Fibroblast of gingiva (primary cell): ENCODE data around the gene UMPS.
"Not testable (repeated sequence)": the region's sequence is repeated elsewhere in the genome, so short reads cannot be mapped to it uniquely, and the experiment has no call there.

ENCODE experiments used
- DNase-seq: peaks from one replicate; pipeline ENCODE4 v3.0.0-alpha.2; 2011; ENCODE audit warnings: low read depth

The UMPS gene

DNA sequence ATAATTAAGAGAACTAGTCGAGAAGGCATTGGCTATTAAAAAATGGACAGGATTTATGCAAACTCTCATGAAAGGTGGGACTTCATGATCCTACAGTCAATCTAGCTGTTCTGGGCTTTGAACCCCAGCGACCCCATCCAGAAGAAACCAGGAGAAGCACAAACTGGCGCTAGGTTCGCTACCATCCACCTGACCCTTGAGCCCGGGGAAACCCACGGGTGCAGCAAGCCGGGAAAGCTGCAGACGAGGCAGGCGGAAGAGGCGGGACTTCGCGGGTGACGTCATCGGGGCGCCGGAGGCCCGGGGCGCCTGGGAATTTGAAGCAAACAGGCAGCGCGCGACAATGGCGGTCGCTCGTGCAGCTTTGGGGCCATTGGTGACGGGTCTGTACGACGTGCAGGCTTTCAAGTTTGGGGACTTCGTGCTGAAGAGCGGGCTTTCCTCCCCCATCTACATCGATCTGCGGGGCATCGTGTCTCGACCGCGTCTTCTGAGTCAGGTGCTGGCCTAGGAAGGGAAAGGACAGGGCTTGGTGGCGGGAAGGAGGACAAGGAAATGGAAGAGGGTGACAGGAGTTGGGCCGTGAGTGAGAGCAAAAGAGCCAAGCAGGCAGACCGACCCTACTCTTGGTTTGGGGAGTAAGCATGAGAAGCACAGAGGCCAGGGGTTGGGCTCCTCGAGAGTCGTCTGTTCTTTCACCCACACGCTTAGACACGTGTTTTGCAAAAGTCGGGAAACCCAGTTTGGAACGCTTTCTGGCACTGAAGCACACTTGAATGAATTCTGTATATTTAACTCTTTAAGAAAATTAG lies at the start of gene UMPS:
UMPS (plus strand) TSS at position 324 of the 812 bp plus-strand sequence; CDS start at position 344, 20 bp downstream.
- DNase-seq = peak; percentile 72

DNA sequence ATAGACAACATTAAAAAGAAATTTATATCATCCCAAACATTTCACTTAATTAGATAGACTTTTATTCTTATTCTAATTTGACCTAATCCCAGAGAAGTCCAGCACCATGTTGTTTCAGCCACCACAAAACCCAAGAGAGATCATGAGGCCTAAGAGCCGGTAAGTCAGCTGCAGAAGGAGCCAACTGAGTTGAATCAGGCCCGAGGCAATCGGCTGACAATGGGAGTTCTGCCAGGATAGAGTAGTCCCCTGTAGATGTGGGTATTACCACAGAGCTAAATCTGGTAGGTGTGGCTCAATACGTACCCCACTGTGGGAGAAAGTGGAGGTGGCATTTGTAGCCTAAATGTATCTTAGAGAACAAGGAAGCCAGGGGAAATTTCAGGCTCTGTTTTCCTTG lies 49.7 kb upstream of the UMPS start:
- DNase-seq = peak; percentile 14

DNA sequence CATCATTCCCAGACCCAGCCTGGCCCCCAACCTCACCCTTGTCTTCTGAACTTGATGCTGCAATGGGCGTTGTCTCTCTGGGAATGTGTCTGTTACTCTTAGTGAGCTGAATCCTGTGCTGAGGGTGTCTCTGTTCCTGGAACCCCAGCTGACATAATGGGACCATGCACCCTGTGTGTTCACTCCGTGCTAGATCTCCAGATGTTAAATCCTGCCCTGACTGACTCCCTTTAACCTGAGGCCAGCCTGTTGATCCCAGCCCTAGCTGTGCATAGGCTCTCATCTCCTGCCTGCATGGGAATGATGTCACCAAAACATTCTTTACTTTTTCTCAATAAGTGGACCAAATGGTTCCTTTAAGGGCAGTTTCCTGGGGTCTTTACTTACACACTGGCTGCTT lies 48.0 kb upstream of the UMPS start:
- DNase-seq = no peak

DNA sequence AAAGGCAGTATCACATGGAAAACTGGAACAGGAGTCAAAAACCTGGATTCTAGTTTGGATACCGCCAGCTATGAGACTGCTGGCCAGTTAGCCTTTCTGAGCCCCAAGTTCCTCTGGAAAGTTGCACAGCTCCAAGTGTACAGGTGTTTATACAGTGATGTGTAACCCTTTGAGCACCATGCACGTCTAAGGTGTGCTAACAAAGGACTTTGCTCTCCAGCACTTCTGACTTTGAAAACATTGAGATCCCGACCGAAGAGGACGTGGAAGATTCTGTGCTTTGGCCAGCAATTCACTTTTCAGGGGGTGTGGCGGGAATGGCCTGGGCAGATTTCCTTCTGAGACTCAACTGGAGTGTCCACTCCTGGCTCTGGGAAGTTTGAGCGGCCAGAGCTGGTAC lies 45.8 kb upstream of the UMPS start:
- no peak for DNase-seq

DNA sequence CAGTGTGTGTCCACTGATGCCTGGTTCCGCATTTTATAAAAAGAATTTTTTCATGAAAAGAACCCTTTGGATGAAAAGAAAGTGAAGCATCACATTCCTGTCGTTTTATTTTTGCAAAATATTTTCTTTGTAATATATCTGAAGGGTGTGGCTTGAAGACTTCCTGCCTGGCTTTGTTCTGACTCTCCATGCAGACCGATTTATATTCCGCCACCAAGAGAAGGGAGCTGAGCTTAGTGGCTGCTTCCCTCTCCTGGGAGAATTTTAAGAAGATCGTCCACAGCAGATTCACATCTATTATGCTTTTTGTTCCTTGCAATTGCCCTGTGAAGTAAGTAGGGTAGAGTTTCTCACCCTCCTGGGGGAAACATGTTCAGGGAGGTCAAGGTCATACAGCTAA lies 45.2 kb upstream of the UMPS start:
- DNase-seq = no peak

DNA sequence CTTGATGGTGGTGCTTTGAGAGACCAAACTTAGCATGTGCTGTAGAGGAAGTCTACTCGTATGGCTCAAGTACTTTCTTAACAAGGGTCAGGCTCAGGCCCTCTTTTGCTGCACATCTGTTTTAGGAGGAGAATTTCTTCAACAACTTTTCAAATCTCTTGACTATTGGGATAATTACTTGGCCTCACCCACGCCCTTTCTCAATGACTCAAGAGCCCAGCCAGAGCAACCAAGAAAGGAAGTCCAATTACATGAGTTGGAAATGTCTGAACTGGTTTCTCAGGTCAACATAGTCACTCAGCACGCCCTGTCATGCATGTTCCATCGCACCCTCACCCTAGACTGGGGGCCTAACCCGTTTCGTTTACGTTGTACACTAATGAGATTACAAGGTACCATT lies 44.8 kb upstream of the UMPS start:
- DNase-seq = peak; percentile 15

DNA sequence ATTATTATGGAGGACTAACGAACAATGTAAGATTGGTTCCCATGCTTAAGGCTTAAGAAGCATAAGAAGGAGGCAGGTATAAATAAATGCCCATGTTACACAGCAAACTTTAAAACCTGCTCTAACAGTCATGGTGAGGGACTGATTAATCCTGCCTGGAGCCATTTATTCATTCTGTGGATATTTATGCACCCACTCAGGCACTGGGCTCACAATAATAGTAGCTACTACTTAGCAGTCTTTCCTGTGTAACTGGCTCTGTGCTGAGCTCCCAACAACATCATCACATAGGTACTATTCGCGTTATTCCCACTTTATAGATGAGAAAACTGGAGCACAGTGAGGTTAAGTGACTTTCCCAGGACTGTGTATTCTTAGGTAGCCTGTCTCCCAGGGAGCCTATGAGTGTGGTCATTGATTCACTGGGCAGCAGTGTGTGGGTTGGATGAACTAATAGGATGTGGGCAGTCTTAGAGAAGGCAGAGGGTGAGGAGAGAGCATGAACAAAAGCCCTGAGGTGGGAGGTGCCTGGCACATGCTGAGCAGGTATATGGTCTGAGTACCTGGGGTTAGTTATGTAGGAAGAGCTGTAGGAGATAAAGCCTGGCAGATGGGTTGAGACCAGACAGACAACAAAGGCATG lies 44.1 kb upstream of the UMPS start:
- DNase-seq = no peak

DNA sequence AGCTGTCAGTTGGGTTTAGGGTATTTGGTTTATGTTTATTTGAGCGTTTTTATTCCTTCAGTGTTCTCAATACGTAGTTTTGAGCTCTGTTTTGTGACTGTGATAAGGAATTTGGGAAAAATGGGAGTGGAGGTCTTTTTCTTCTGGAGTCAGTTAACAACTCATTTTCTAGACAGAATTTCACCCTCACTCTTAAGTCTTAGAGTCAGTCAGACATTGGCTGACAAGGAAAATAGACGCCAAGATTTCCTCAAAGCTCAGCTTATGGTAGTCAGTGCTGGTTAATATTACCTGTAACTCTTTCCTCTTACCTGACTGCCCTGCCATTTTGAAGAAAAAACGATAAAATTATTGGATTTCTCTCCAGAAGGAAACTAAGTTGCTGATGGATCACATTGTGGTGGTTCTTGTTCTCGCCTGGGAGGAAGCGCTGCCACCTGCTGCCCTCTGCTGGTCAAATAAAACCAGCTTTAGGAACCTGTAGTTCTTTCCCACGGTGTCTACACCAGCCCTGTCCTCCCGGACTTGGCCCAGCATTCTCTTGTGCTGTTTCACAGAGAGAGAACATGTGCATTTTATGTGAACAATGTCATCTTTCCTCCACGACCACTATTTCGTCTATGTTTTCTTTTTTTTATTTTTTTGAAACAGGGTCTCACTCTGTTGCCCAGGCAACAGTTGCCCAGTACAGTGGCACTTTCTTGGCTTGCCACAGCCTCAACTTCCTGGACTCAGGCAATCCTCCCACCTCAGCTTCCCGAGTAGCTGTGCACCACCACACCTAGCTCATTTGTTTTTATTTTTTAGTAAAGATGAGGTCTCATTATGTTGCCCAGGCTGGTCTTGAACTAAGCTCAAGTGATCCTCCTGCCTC lies 41.4 kb upstream of the UMPS start:
- peak; percentile 60 for DNase-seq

DNA sequence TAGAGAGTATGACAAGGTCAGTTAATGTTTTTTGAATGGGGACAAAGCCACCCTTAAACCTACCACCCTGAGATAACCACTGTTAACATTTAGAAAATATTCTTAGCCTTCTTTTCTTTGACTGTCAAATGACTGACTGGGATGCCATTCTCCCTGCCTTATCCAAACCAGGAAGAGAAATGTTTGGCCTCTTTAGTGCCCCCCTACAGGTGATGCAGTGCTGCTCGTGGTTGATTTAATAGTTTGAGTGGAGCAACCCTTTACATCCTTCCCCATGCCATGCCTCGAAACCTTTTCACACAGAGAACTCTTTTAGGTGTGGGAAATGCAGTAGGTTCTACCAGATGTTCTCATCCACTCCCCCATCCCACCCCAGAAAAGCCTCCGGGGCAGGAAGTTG lies 38.7 kb upstream of the UMPS start:
- DNase-seq = no peak

DNA sequence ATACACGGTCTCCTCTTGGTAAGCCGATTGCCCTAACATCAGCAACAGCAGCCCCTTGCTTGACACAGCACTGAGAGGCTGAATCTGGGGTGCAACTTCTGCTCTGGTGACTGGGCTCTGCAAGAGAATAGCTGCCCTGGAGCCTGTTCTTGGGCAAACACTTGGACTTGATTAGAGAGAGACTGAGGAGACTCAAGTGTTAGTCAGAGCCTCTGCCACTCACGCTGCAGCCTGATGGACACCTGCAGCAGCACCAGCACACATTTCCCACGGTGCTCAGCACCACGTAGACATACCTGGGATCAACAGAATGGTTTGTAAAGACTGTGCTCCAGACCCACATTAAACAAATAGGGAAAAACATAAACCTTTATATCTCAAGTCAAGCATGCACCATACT lies 35.8 kb upstream of the UMPS start:
- DNase-seq = no peak

DNA sequence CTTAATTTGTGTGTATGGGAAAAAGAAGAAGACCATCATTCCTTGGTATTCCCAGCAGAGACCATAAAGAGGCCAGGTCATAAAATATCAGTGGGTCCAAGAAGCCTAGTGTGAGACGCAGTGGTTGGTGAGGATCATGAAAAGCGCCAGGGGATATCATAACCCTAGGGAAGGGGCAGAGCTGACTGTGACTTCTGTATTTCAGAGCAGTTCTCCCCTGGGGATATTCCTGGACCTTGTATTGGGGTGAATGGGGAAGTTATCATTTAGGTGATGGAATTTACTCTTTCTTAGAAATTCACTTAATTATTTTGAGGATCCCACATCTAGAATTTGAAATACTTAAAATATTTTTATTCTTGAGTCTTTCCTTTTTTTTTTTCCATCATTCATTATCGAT lies 34.9 kb upstream of the UMPS start:
- no peak for DNase-seq

DNA sequence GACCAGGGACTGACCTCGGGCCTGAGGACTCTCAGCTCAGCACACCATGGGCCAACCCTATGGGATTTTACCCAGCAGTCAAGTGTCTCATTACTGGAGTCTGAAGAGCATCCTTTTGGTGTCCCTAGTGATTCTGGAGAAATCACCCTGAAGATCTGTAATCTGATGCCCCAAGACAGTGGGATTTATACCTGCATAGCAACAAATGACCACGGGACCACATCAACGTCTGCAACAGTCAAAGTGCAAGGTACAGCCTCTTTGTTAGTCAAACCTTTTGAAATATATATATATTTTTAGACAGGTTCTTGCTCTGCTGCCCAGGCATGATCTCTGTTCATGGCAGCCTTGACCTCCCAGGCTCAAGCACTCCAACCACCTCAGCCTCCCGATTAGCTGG lies 34.2 kb upstream of the UMPS start:
- no peak for DNase-seq

DNA sequence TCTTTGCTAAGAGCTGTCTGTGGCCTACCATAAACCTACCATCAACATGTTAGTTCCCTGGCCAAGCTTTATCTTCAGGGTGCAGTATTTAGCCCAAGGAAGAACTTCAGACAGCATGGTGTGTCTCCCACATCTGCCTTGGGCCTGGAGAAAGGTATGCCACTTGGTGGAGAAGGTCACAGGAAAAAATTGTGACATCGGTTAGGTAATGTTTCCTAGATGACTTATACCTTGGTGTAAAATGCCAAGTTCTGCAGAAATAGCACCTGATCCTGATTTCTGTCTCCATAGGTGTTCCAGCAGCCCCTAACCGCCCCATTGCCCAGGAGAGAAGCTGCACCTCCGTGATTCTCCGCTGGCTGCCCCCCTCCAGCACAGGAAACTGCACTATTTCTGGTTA lies 33.0 kb upstream of the UMPS start:
- DNase-seq = no peak

DNA sequence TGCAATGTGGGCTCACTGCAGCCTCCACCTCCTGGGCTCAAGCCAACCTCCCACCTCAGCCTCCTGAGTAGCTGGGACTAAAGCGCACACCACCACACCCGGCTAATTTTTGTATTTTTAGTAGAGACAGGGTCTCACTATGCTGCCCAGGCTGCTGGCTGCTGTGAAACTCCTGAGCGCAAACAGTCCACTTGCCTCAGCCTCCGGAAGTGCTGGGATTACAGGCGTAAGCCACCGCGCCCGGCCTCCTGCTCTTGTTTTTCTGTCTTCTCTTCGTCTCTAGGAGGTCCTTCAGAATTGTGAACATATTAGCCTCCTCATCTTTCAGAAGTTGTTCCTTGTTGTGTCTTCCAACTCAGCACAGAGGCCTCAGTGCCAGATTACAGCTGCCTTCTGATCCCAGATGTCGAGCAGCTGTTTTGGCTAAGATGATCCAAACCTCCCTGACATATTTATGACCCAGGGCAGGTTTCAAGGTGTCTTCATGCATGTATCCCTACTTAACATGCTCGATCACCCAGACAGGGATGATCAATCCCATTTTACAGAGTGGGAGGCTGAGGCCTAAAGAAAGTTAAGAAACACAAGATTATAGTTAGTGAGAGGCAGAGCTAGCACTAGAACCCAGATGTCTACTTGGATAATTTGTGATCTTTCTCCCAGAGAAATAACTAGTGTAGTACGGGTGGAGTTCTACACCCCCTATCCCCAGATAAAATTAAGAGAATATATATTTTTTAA lies 32.1 kb upstream of the UMPS start:
- no peak for DNase-seq

DNA sequence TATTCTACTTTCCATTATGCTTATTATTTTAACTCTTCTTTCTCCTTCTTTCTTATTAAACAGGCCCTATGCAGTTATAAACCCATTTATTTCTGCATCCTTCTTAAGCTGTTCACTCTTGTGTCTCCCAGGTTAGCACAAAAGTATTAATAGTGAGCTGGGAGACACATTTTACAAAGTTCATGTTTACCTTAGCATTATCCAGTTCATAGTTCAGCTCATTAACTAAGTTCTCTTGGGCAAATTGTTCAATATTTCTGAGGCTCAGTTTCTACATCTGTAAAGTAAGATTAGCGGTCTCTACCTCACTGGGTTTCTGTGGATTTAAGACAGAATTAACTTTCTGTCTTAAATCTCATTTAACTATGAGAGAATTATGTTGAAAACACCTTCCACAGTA lies 31.2 kb upstream of the UMPS start:
- no peak for DNase-seq

DNA sequence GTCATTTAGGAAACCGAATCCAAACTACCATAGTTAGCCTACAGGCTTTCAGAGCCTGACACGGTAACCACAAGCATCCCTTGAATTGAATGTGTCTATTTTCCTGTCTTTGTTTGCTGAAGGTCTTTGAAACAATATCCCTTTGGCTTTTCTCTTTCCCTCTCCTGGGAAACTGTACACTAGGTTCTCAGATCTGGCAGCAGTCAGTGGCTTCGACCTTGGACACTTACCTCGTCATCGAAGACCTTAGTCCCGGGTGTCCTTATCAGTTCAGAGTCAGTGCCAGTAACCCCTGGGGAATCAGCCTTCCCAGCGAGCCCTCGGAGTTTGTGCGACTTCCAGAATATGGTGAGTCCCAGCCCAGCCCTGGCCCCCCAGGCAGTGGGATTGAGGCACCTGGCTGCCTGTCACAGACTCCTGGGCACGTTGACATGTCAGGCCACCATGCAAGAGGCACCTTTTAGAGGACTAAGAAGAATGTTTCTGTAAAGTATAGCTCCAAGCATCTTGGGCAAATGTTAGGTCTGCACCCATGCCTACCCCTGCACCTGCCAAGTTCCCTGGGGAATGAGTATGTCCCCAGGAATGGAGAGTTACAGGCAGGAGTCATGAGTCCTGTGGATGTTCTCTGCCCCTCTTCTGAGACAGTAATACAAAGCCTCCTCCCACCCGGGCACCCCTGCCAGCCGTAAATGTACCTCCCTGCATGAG lies 30.4 kb upstream of the UMPS start:
- no peak for DNase-seq

DNA sequence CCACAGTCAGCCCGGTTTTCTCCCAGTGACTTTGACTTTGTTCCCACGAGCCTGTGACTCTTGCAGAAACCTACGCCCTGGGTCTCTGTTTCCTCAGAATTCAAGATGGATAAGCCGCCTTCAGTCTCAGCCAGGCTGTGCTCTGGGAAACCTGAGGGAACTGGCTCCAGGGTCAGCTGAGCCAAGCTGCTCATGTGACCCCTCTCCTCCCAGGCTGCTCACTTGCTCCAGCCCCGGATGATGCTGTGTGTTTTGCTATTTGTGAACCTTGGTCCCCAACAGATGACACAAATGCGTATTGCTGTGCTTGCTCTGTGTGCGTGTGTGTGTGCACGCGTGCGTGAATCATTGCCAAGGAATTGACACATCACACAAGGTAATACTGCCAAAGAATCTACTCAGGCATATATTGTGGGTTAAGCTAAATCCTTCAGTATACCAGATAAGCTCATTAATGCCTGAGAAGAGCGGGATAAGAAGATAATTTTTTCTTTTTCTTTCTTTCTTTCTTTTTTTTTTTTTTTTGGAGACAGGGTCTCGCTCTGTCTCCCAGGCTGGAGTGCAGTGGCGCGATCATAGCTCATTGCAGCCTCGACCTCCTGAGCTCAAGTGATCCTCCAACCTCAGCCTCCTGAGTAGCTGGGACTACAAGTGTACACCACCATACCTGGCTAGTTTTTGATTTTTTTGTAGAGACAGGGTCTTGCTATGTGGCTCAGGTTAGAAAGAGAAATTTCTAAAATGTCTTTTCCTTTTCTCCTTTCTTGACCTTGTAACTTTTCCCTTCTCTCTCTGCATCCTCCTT lies 29.2 kb upstream of the UMPS start:
- no peak for DNase-seq

DNA sequence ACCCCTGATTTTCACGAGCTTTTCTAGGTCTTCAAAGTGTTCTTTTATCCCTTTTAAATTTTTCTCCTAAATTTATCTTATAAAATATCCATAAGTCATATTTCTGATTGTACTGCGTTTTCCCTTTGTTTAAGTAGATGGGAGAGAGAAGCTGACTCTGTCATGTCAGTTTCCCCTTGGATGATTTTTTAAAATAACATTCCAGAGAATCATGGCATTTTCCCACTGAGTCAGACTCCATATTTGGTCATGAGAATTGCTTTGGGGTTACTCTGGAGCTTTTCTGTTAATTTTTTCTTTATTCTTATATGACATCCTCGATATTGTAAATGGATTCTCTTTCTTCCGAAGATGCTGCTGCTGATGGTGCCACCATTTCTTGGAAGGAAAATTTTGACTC lies 28.6 kb upstream of the UMPS start:
- peak; percentile 36 for DNase-seq

DNA sequence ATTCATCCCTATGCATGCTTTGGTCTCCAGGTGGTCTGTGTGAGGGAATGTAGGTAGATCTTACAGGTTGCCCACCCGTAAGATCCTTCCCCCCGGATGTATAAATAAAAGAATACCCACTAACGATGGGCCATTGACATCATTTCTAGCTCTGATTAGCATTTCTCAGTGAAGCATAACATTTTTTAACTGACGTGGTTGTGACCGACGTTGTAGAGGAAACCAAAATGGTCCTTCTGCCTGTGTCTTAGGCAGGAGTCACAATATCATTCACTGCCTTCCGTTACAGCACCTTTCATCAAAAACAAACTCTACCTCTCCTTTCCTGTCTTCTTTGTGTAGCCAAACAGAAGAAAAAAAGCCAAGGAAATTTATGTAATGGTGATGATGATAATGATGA lies 27.3 kb upstream of the UMPS start:
- DNase-seq = no peak

DNA sequence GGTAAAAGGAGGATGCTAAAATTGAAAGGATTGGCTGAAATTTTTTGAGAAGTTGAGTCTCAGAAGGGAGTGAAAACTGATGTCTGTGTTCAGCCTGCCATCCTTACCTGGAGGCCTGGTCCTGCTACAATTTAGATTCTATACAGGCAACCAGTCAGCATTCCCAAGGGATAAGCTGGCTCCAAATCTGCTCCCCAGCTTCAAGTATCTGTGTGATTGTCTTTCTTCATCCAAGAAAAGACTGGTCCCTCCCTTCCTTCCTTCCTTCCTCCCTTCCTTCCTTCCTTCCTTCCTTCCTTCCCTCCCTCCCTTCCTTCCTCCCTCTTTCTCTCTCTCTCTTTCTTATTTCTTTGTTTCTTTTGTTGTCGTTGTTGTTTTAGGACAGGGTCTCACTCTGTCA lies 24.7 kb upstream of the UMPS start:
- no peak for DNase-seq

DNA sequence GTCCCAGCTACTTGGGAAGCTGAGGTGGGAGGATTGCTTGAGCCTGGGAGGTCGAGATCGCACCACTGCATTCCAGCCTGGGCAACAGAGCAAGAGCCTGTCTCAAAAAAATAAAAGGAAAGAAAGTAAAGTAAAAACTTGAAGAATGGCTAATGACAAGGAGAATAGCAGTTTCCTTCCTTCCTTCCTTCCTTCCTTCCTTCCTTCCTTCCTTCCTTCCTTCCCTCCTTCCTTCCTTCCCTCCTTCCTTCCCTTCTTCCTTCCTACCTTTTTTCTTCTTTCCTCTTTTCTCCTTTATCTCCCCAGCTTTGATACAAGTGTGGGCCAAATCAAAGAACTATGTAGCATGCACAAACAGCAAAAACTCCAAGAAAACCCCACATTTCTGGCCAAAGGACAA lies 23.0 kb upstream of the UMPS start:
- DNase-seq = not testable (repeated sequence)
